ENCODE measurements around the gene ATL2.

DNA sequence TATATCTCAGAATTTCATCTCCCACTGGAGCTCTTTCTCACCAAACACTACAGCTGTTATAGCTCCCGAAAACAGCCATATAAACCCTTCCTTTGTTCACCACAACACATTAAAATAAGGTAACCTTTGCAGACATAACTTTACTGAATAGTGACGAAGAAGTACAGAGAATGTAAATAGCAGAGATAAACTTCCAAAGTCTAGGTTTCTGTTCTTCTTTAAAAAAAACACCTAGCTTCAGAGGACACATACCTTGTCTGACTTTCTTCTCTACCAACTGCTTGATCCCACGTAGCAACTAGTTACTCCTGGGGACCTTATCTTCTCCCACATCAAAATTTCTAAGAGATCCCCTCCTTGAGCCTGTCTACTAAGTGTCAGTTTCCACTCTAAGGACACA, 32.3 kb downstream of the ATL2 start:
- TF ChIP-seq CTCF (IDR thresholded peaks at IDR 0.05; ENCODE audit: control extremely low read depth in 1 of 3, insufficient read depth in 1 of 3, low read depth in 1 of 3, low read length in 3 of 3) (no peak), POLR2A (IDR thresholded peaks at IDR 0.05; ENCODE audit: control extremely low read depth in 1 of 2, low read depth in 2 of 2, low read length in 2 of 2) (no peak), YY1 (IDR thresholded peaks at IDR 0.05; ENCODE audit: low read depth, low read length) (no peak), ZNF274 (IDR thresholded peaks at IDR 0.05; ENCODE audit: borderline replicate concordance, extremely low read depth, low read length) (no peak), SUZ12 (IDR thresholded peaks at IDR 0.05; ENCODE audit: low read length) (no peak), RBBP5 (IDR thresholded peaks at IDR 0.05; ENCODE audit: borderline replicate concordance, low read depth, low read length) (no peak), GABPA (IDR thresholded peaks at IDR 0.05; ENCODE audit: borderline replicate concordance, insufficient read depth, low read length) (no peak)

All from H1 (cell line).